ENCODE measurements around the gene TBK1. TPM values are rescaled to one million over a fixed set of nuclear protein-coding genes. Genes with fewer than 3 reads are reported as not detected.

Gene TBK1
- total and polyA plus RNA-seq, 9 of the 15 experiments (the other 6 are each of a cell fraction or from before 2014, with no cell fraction given), result 20.4 to 42.0 (median 27.8) TPM

DNA sequence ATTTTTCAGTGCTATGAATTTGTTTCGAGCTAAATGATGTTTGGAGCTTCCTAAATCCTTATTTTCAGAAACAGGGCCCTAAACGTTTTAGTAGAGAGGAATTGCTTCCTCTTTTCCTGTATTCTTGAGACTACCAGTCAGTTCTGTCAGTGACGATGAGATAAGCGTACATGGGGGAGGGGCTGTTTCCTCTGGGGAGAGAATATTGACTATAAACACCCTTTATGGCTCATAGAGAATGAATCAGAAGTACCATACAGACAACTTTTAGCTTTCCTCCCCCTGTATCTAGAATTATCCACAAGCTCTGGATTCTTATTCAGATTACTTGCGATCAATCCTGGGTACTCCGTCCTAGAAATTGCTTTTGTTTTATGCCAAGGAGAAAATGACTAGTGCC lies 5.1 kb downstream of the TBK1 start (continued):
- TF ChIP-seq ZNF253 (CRISPR knock-in tag; conservative IDR thresholded peaks at IDR 0.05) (no peak), YY1 (IDR thresholded peaks at IDR 0.05; ENCODE audit: borderline replicate concordance in 1 of 3, control insufficient read depth in 1 of 3, extremely low read depth in 1 of 3, insufficient read depth in 3 of 3, insufficient read length in 1 of 3, insufficient replicate concordance in 2 of 3, low read depth in 1 of 3, low read length in 2 of 3) (no peak), DPF2 (IDR thresholded peaks at IDR 0.05) (peak; percentile 88), KLF16 (IDR thresholded peaks at IDR 0.05) (no peak), ZNF174 (CRISPR knock-in tag; IDR thresholded peaks at IDR 0.05) (no peak), ZNF77 (CRISPR knock-in tag; IDR thresholded peaks at IDR 0.05) (no peak), TRIM24 (IDR thresholded peaks at IDR 0.05) (peak in 1 of 2 experiments; percentile 35; a peak in 1 of 4 replicates), COPS2 (conservative IDR thresholded peaks at IDR 0.05) (no peak), RBM17 (IDR thresholded peaks at IDR 0.05; ENCODE audit: borderline replicate concordance, low read depth, low read length) (no peak), USF1 (CRISPR knock-in tag; IDR thresholded peaks at IDR 0.05) (no peak), U2AF2 (optimal IDR thresholded peaks at IDR 0.05; ENCODE audit: low read depth, low read length) (no peak), ZNF384 (IDR thresholded peaks at IDR 0.05; ENCODE audit: low read depth, low read length) (no peak), GABPB1 (CRISPR knock-in tag; IDR thresholded peaks at IDR 0.05) (no peak), NCOA4 (IDR thresholded peaks at IDR 0.05; ENCODE audit: partially characterized antibody) (no peak), ZNF23 (CRISPR knock-in tag; IDR thresholded peaks at IDR 0.05) (no peak), KAT7 (CRISPR knock-in tag; IDR thresholded peaks at IDR 0.05; ENCODE audit: borderline replicate concordance) (no peak), ZNF354B (CRISPR knock-in tag; IDR thresholded peaks at IDR 0.05) (no peak), SIN3A (IDR thresholded peaks at IDR 0.05; ENCODE audit: borderline replicate concordance in 2 of 2, control insufficient read depth in 1 of 2, low read depth in 2 of 2, low read length in 2 of 2) (no peak), TAF9B (IDR thresholded peaks at IDR 0.05; ENCODE audit: partially characterized antibody) (no peak), LEF1 (IDR thresholded peaks at IDR 0.05) (peak; percentile 88), HNRNPK (IDR thresholded peaks at IDR 0.05; ENCODE audit: low read depth, low read length, poor library complexity, severe bottlenecking) (no peak), SREBF1 (IDR thresholded peaks at IDR 0.05; ENCODE audit: borderline replicate concordance, low read depth, low read length) (no peak), RBM14 (IDR thresholded peaks at IDR 0.05; ENCODE audit: borderline replicate concordance, insufficient read depth, low read depth, low read length) (no peak), FOXJ2 (tag; IDR thresholded peaks at IDR 0.05) (0 out of 2 replicates have a peak, but pooled peaks have one; percentile 35), GTF2E2 (tag; IDR thresholded peaks at IDR 0.05) (no peak), ZNF12 (CRISPR knock-in tag; IDR thresholded peaks at IDR 0.05) (no peak), EP400 (IDR thresholded peaks at IDR 0.05) (peak; percentile 43)
- TF ChIP-seq, protein P1, sequence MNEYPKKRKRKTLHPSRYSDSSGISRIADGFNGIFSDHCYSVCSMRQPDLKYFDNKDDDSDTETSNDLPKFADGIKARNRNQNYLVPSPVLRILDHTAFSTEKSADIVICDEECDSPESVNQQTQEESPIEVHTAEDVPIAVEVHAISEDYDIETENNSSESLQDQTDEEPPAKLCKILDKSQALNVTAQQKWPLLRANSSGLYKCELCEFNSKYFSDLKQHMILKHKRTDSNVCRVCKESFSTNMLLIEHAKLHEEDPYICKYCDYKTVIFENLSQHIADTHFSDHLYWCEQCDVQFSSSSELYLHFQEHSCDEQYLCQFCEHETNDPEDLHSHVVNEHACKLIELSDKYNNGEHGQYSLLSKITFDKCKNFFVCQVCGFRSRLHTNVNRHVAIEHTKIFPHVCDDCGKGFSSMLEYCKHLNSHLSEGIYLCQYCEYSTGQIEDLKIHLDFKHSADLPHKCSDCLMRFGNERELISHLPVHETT (CRISPR knock-in tag; conservative IDR thresholded peaks at IDR 0.05 in 1 of 2, IDR thresholded peaks at IDR 0.05 in 1 of 2), result no peak
